ENCODE data around the gene TUBA1A. TPM values are rescaled to one million over a fixed set of nuclear protein-coding genes. Genes with fewer than 3 reads are reported as not detected.
A peak's percentile ranks its signal among the peaks of the same experiment; 100 is the strongest.

Gene TUBA1A
- total and polyA plus RNA-seq, 3 experiments from 2014 or later: 67.8 to 167 (median 70.4) TPM

DNA sequence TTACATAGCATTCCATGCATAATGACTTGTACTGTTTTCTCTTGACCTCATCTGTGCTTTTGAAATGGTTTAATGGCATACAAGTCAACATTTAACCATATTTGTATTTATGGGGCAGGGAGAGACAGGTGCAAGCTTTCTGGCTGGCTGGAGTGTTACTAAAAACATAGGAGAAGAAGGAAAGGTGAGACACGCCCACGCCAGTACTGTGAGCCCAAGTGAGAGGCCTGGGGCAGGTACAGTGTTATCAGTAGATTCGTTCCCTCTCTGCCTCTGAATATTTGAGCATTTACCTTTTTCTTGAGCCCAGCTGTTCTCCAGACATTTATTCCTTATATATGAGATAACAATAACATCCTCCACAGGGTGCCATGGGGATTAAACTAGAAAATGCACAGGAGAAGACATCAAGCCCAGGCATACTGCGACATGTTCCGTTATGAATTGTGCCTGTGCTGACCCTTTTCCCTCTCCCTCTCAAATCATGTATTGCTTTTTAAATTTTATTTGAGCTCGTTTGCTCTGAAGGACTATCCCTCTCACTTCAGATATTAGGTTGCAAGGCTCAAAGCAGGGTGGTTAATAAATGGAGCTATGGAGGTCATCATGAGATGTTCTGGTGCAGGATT is 41.4 kb upstream of the TUBA1A start:
- H3K27ac Mint-ChIP-seq: peak overlapping the region in 2 of 8 donors; percentile 16 to 54
- no peaks in the 10 kb centered on the region for H3K27me3 ChIP-seq (ENCODE audit: insufficient read depth, low read length, poor library complexity, severe bottlenecking)
- ChIA-PET POLR2A (no interaction called here), CTCF (interaction anchor here (0.8 to 3.9 kb wide), 4 partner anchors 8 to 166 kb away, joined by 3 to 14 read pairs (median 4); partner anchors contain the start of gene LMBR1L)
- H3K36me3 Mint-ChIP-seq: peaks cover 0 to 4% (median 0%) of the 10 kb centered on the region in 3 donors
- H3K36me3 ChIP-seq (ENCODE audit: insufficient read depth, low read length): no peaks in the 10 kb centered on the region
- H3K27me3 Mint-ChIP-seq: peaks cover 0 to 1% of the 10 kb centered on the region in 2 donors
- peaks cover 0 to 10% (median 4%) of the 10 kb centered on the region in 3 donors for H3K4me1 Mint-ChIP-seq
- H3K4me3 ChIP-seq (ENCODE audit: low read length): no peak overlapping the region
- no peak for DNase-seq
- no peaks in the 10 kb centered on the region for H3K9me3 ChIP-seq (ENCODE audit: low read length)
- H3K9me3 Mint-ChIP-seq: no peaks in the 10 kb centered on the region
- H3K27ac ChIP-seq (ENCODE audit: low read depth, low read length): no peak overlapping the region
- peak overlapping the region in 1 of 7 donors; percentile 33 for H3K4me3 Mint-ChIP-seq
- peaks cover 5% of the 10 kb centered on the region for H3K4me1 ChIP-seq (ENCODE audit: insufficient read depth, low read length)

DNA sequence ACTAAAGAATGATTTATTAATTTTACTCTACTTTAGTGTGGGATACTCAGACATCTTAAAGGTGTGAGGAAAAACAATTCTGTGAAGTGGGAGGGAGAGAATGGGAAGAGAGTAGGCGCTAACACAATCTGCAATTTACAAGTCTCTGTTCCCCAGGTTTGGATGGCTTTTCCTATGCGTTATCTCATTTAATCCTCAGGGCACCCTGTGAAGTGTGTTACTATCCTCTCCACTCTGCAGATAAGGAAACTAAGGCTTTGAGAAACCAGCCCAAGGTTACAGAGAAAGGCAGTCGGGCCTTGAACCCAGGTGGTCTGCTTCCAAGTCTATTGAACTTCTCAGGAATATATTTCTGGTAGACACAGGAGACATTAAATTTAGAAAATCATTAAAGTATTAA is 39.8 kb upstream of the TUBA1A start:
- H3K27me3 ChIP-seq (ENCODE audit: insufficient read depth, low read length, poor library complexity, severe bottlenecking): no peaks in the 10 kb centered on the region
- ChIA-PET CTCF (no interaction called here), POLR2A (no interaction called here)
- Mint-ChIP-seq H3K4me1 (peaks cover 0 to 2% (median 0%) of the 10 kb centered on the region in 3 donors), H3K36me3 (no peaks in the 10 kb centered on the region), H3K9me3 (no peaks in the 10 kb centered on the region), H3K27ac (no peak overlapping the region), H3K27me3 (peaks cover 0 to 3% of the 10 kb centered on the region in 2 donors), H3K4me3 (no peak overlapping the region)
- no peak overlapping the region for H3K4me3 ChIP-seq (ENCODE audit: low read length)
- no peak overlapping the region for H3K27ac ChIP-seq (ENCODE audit: low read depth, low read length)
- H3K4me1 ChIP-seq (ENCODE audit: insufficient read depth, low read length): no peaks in the 10 kb centered on the region
- DNase-seq: no peak
- H3K9me3 ChIP-seq (ENCODE audit: low read length): no peaks in the 10 kb centered on the region
- H3K36me3 ChIP-seq (ENCODE audit: insufficient read depth, low read length): no peaks in the 10 kb centered on the region

DNA sequence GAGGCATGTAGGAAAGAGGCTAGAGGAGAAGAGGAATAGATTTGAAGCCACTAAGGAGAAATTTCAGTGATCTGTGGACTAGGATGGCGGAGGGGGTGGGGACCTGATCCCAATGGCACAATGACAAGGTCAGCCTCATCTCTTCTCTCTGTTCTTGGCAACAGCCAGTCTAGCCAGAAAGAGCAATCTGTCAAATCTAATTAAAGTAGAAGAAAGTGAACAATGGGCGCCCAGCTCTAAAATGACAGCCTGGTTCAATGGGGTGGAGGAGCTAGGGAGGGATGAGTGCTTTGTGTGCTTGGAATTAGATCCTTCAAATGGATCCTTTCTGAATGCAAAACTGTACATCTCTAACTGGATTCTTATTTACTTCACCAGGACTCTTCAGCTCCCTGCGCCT is 38.8 kb upstream of the TUBA1A start:
- H3K4me3 ChIP-seq (ENCODE audit: low read length): no peak overlapping the region
- H3K27ac Mint-ChIP-seq: no peak overlapping the region
- no peaks in the 10 kb centered on the region for H3K9me3 ChIP-seq (ENCODE audit: low read length)
- ChIA-PET CTCF (no interaction called here), POLR2A (no interaction called here)
- H3K27me3 Mint-ChIP-seq: peaks cover 0 to 3% of the 10 kb centered on the region in 2 donors
- no peak overlapping the region for H3K4me3 Mint-ChIP-seq
- no peak overlapping the region for H3K27ac ChIP-seq (ENCODE audit: low read depth, low read length)
- H3K9me3 Mint-ChIP-seq: no peaks in the 10 kb centered on the region
- H3K4me1 Mint-ChIP-seq: no peaks in the 10 kb centered on the region
- no peaks in the 10 kb centered on the region for H3K36me3 Mint-ChIP-seq
- H3K36me3 ChIP-seq (ENCODE audit: insufficient read depth, low read length): no peaks in the 10 kb centered on the region
- no peaks in the 10 kb centered on the region for H3K4me1 ChIP-seq (ENCODE audit: insufficient read depth, low read length)
- no peak for DNase-seq
- no peaks in the 10 kb centered on the region for H3K27me3 ChIP-seq (ENCODE audit: insufficient read depth, low read length, poor library complexity, severe bottlenecking)

DNA sequence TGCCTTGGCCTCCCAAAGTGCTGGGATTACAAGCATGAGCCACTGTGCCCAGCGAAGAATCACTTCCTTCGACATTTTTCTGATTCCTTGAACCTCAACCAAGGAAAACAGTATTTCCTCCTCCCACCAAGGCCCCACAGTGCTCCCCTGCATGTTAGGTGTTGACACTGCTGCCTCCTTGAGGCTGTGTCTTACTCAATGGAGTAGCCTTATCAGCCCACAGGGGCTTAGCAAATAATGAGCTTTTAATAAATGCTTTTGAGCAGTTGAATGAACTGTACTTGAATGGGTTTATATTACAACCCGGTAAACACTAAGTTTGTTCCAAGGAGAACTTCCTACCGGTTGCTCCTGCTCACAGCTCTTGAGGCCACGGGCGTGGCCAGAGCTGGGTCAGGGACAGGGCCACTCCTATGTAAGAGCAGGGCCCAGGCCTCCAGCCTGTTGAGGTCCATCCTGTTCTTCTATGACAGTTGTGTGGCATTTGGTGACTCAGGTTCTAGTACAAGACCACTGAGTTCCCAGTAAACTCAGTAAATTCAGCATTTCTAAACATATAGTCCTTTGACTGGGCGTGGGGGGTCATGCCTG is 36.8 kb upstream of the TUBA1A start:
- no peaks in the 10 kb centered on the region for H3K4me1 Mint-ChIP-seq
- H3K4me3 Mint-ChIP-seq: no peak overlapping the region
- peaks cover 0 to 3% of the 10 kb centered on the region in 2 donors for H3K27me3 Mint-ChIP-seq
- ChIA-PET CTCF (interaction anchor here (0.7 to 3.8 kb wide), 5 partner anchors 8 to 146 kb away, joined by 3 to 14 read pairs (median 3); no protein-coding TSS in a partner anchor), POLR2A (no interaction called here)
- Histone ChIP-seq H3K4me3 (ENCODE audit: low read length) (no peak overlapping the region), H3K27me3 (ENCODE audit: insufficient read depth, low read length, poor library complexity, severe bottlenecking) (no peaks in the 10 kb centered on the region), H3K9me3 (ENCODE audit: low read length) (no peaks in the 10 kb centered on the region), H3K36me3 (ENCODE audit: insufficient read depth, low read length) (no peaks in the 10 kb centered on the region), H3K27ac (ENCODE audit: low read depth, low read length) (no peak overlapping the region), H3K4me1 (ENCODE audit: insufficient read depth, low read length) (no peaks in the 10 kb centered on the region)
- H3K36me3 Mint-ChIP-seq: no peaks in the 10 kb centered on the region
- DNase-seq: no peak
- no peaks in the 10 kb centered on the region for H3K9me3 Mint-ChIP-seq
- H3K27ac Mint-ChIP-seq: no peak overlapping the region

DNA sequence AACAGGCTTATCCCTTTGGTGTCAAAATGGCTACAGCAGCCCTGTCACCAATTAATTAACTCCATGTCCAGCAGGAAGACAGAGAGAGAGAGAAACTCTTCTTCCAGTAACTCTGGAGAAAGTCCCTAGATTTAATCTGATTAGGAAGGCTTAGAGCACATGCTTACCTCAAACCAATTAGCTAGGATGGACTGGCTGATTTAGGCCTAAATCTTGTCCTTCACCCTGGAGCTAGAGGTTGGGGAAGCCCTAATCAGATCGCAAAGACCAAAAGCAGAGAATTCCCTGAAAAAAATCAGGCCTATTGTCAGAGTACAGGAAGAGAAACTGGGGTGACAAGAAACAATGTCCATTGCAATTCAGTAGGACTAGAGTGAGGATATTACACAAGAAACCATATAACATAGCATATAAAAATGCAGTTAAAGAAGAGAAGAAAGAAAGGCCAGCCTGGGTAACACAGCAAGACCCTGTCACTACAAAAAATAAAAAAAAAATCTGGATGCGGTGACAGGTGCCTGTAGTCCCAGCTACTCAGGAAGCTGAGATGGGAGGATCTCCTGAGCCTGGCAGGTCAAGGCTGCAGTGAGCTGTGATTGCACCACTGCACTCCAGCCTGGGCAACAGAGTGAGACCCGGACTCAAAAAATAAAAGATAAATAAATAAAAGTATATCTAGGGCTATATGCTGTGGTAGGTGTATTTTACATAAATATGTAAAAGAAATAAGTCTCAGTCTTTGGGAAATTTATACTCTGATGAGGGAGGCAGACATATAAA is 34.9 kb upstream of the TUBA1A start:
- no peaks in the 10 kb centered on the region for H3K9me3 Mint-ChIP-seq
- H3K4me3 Mint-ChIP-seq: no peak overlapping the region
- Histone ChIP-seq H3K4me3 (ENCODE audit: low read length) (no peak overlapping the region), H3K27me3 (ENCODE audit: insufficient read depth, low read length, poor library complexity, severe bottlenecking) (no peaks in the 10 kb centered on the region), H3K36me3 (ENCODE audit: insufficient read depth, low read length) (no peaks in the 10 kb centered on the region), H3K4me1 (ENCODE audit: insufficient read depth, low read length) (no peaks in the 10 kb centered on the region), H3K9me3 (ENCODE audit: low read length) (no peaks in the 10 kb centered on the region), H3K27ac (ENCODE audit: low read depth, low read length) (no peak overlapping the region)
- H3K27me3 Mint-ChIP-seq: peaks cover 0 to 3% of the 10 kb centered on the region in 2 donors
- CTCF ChIA-PET: interaction anchor here (1.1 to 3.8 kb wide), 4 partner anchors 10 to 290 kb away, joined by 3 to 14 read pairs (median 3); partner anchors contain the start of gene TUBA1A
- H3K36me3 Mint-ChIP-seq: no peaks in the 10 kb centered on the region
- peak overlapping the region in 1 of 8 donors; percentile 25 for H3K27ac Mint-ChIP-seq
- H3K4me1 Mint-ChIP-seq: no peaks in the 10 kb centered on the region
- no peak for DNase-seq
- POLR2A ChIA-PET: interaction anchor here (0.6 kb wide), 1 partner anchor 1437 kb away, joined by 6 read pairs; no protein-coding TSS in a partner anchor

DNA sequence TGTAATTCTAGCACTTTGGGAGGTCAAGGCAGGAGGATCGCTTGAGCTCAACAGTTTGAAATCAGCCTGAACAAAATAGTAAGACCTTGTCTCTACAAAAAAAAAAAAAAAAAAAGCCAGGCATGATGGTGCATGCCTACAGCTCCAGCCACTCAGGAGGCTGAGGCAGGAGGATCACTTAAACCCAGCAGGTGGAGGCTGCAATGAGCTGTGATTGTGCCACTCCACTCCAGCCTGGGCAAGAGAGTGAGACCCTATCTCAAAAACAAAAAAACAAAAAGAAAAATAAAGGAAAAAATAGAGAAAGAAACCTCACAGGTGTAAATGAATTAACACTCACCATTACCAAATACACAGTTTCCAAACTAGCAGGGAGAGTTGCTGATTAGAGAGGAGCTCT is 34.2 kb upstream of the TUBA1A start:
- no peak for DNase-seq
- ChIA-PET CTCF (interaction anchor here (0.6 to 3.8 kb wide), 4 partner anchors 8 to 134 kb away, joined by 3 to 14 read pairs (median 4); no protein-coding TSS in a partner anchor), POLR2A (interaction anchor here (0.6 kb wide), 1 partner anchor 1436 kb away, joined by 6 read pairs; no protein-coding TSS in a partner anchor)
- no peaks in the 10 kb centered on the region for H3K27me3 ChIP-seq (ENCODE audit: insufficient read depth, low read length, poor library complexity, severe bottlenecking)
- Mint-ChIP-seq H3K9me3 (no peaks in the 10 kb centered on the region), H3K36me3 (no peaks in the 10 kb centered on the region), H3K27ac (no peak overlapping the region), H3K4me3 (no peak overlapping the region), H3K27me3 (peaks cover 0 to 3% of the 10 kb centered on the region in 2 donors), H3K4me1 (no peaks in the 10 kb centered on the region)
- H3K4me3 ChIP-seq (ENCODE audit: low read length): no peak overlapping the region
- no peaks in the 10 kb centered on the region for H3K36me3 ChIP-seq (ENCODE audit: insufficient read depth, low read length)
- H3K4me1 ChIP-seq (ENCODE audit: insufficient read depth, low read length): no peaks in the 10 kb centered on the region
- no peak overlapping the region for H3K27ac ChIP-seq (ENCODE audit: low read depth, low read length)
- H3K9me3 ChIP-seq (ENCODE audit: low read length): no peaks in the 10 kb centered on the region

DNA sequence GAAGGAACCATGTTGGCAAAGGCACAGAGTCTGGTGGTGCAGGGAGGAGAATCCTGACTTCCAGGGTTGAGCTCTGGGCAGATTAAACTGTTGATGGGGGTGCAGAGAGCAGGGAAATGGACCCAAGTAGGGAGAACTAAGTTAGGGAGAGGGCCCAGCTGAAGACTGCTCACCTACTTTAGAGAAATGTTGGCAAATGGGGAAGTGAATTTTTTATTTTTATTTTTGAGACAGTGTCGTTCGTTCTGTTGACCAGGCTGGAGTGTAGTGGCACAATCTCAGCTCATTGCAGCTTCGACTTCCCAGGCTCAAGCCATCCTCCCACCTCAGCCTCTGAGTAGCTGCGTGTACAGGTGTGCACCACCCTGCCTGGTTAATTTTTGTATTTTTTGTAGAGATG is 32.1 kb upstream of the TUBA1A start:
- no peaks in the 10 kb centered on the region for H3K4me1 Mint-ChIP-seq
- H3K4me3 ChIP-seq (ENCODE audit: low read length): no peak overlapping the region
- no peaks in the 10 kb centered on the region for H3K4me1 ChIP-seq (ENCODE audit: insufficient read depth, low read length)
- H3K36me3 ChIP-seq (ENCODE audit: insufficient read depth, low read length): no peaks in the 10 kb centered on the region
- H3K9me3 Mint-ChIP-seq: no peaks in the 10 kb centered on the region
- ChIA-PET CTCF (no interaction called here), POLR2A (no interaction called here)
- no peak overlapping the region for H3K4me3 Mint-ChIP-seq
- no peak for DNase-seq
- H3K9me3 ChIP-seq (ENCODE audit: low read length): no peaks in the 10 kb centered on the region
- no peak overlapping the region for H3K27ac Mint-ChIP-seq
- H3K27me3 Mint-ChIP-seq: peaks cover 0 to 3% of the 10 kb centered on the region in 2 donors
- H3K27ac ChIP-seq (ENCODE audit: low read depth, low read length): no peak overlapping the region
- H3K36me3 Mint-ChIP-seq: no peaks in the 10 kb centered on the region
- no peaks in the 10 kb centered on the region for H3K27me3 ChIP-seq (ENCODE audit: insufficient read depth, low read length, poor library complexity, severe bottlenecking)
